Type B pancreatic cell (in vitro differentiated cells): ENCODE data around the gene SLC10A3. TPM values are rescaled to one million over a fixed set of nuclear protein-coding genes. Genes with fewer than 3 reads are reported as not detected.
A peak's percentile ranks its signal among the peaks of the same experiment; 100 is the strongest.

ENCODE experiments used
- DNase-seq: peaks from one replicate; pipeline ENCODE4 v3.0.0; 2021; ENCODE audit warnings: mixed read lengths; ENCODE audit not compliant: unreplicated experiment; ENCODE audit errors: extremely low spot score
- H3K27ac Mint-ChIP-seq: 2 replicates; pipeline ENCODE4 v1.8.0; 2021; ENCODE audit warnings: mild to moderate bottlenecking, mixed read lengths
- H3K27me3 Mint-ChIP-seq: 2 replicates; pipeline ENCODE4 v1.8.0; 2021; ENCODE audit warnings: mixed read lengths
- H3K36me3 Mint-ChIP-seq: 2 replicates; pipeline ENCODE4 v1.8.0; 2021; ENCODE audit warnings: mixed read lengths
- H3K4me1 Mint-ChIP-seq: one replicate; pipeline ENCODE4 v1.8.0; 2021; ENCODE audit warnings: mixed read lengths; ENCODE audit not compliant: unreplicated experiment
- H3K4me3 Mint-ChIP-seq: 2 replicates; pipeline ENCODE4 v1.8.0; 2021; ENCODE audit warnings: mild to moderate bottlenecking, mixed read lengths
- H3K9me3 Mint-ChIP-seq: 2 replicates; pipeline ENCODE4 v1.8.0; 2021; ENCODE audit warnings: mixed read lengths
- CTCF ChIP-seq: fragments of 200-600 bp; sonication (generic); conservative IDR thresholded peaks from 2 replicates; pipeline ENCODE4 v1.5.0; 2021; ENCODE audit warnings: antibody characterized with exemption, mild to moderate bottlenecking
- total RNA-seq: library from RNA; stranded (reverse); gene quantifications from 2 replicates; pipeline ENCODE4 v1.2.1, GENCODE V29; 2021; ENCODE audit warnings: low replicate concordance

The SLC10A3 gene
- total RNA-seq, 1 donor from 2014 or later, result 13.0 TPM

GRCh38 chrX:154478728-154479622, 11.5 kb downstream of the SLC10A3 start, which contains the start of gene LAGE3:
Gene LAGE3, minus strand, starts transcription at chrX:154479281. Its CDS starts 366 bp downstream, at chrX:154478915.
- DNase-seq, result peak; percentile 94
- Mint-ChIP-seq H3K27me3 (no peaks in the 10 kb centered on the region), H3K36me3 (no peaks in the 10 kb centered on the region), H3K4me3 (peak within 1 kb of the TSS; percentile 82), H3K9me3 (no peaks in the 10 kb centered on the region), H3K27ac (peak within 1 kb of the TSS; percentile 50), H3K4me1 (no peaks in the 10 kb centered on the region)
- no peak for TF ChIP-seq CTCF

GRCh38 chrX:154477891-154478477, 12.4 kb downstream of the SLC10A3 start:
- Mint-ChIP-seq H3K4me3 (peak overlapping the region; percentile 82), H3K36me3 (no peaks in the 10 kb centered on the region), H3K9me3 (no peaks in the 10 kb centered on the region), H3K27me3 (no peaks in the 10 kb centered on the region), H3K27ac (peak overlapping the region; percentile 11), H3K4me1 (no peaks in the 10 kb centered on the region)
- DNase-seq, result no peak
- TF ChIP-seq CTCF, result no peak

- TF ChIP-seq CTCF, result no peak
- DNase-seq, result no peak
- H3K9me3 Mint-ChIP-seq, result no peaks in the 10 kb centered on the region
- no peaks in the 10 kb centered on the region for H3K4me1 Mint-ChIP-seq
- H3K27ac Mint-ChIP-seq, result no peak overlapping the region
- H3K27me3 Mint-ChIP-seq, result no peaks in the 10 kb centered on the region
- no peaks in the 10 kb centered on the region for H3K36me3 Mint-ChIP-seq
- H3K4me3 Mint-ChIP-seq, result peak overlapping the region; percentile 22
Measured at GRCh38 chrX:154476821-154477220, 13.6 kb downstream of the SLC10A3 start.

GRCh38 chrX:154473683-154474082, 16.7 kb downstream of the SLC10A3 start:
- Mint-ChIP-seq H3K36me3 (no peaks in the 10 kb centered on the region), H3K27ac (no peak overlapping the region), H3K9me3 (no peaks in the 10 kb centered on the region), H3K4me3 (no peak overlapping the region), H3K4me1 (no peaks in the 10 kb centered on the region), H3K27me3 (no peaks in the 10 kb centered on the region)
- no peak for TF ChIP-seq CTCF
- no peak for DNase-seq

GRCh38 chrX:154472685-154473632, 17.5 kb downstream of the SLC10A3 start:
- H3K4me3 Mint-ChIP-seq, result no peak overlapping the region
- H3K27me3 Mint-ChIP-seq, result no peaks in the 10 kb centered on the region
- TF ChIP-seq CTCF, result no peak
- H3K27ac Mint-ChIP-seq, result no peak overlapping the region
- H3K4me1 Mint-ChIP-seq, result no peaks in the 10 kb centered on the region
- no peak for DNase-seq
- H3K36me3 Mint-ChIP-seq, result no peaks in the 10 kb centered on the region
- H3K9me3 Mint-ChIP-seq, result no peaks in the 10 kb centered on the region
